HG03066 (cell line): Measurements from ENCODE around the gene DHRS1.

Experiments
- ATAC-seq: cut with Tn5 transposase; IDR thresholded peaks from one replicate; pipeline ENCODE4 v1.9.1; 2021; ENCODE audit warnings: low read depth; ENCODE audit not compliant: unreplicated experiment

Gene DHRS1

GRCh38 chr14:24286996-24287395, 12.6 kb downstream of the DHRS1 start:
- no peak for ATAC-seq

DNA sequence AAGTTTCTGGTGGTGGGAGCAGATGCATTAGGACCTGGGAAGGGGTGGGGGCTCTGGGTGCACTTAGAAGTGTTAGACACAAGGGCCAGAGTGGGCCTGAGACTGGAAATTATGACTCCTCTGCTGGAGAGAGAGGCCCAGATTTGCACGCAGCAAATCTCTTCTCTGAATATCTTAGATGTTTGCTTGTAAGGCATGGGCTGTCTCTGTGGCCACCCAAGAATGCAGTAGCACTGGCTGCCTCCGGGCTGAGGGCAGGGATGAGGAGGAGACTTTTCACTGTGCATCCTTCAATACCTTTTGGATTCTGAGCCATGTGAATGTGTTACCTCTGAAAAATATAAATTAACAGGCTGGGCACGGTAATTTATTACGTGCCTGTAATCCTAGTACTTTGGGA, 14.2 kb downstream of the DHRS1 start:
- no peak for ATAC-seq

GRCh38 chr14:24284501-24285035, 15.0 kb downstream of the DHRS1 start:
- no peak for ATAC-seq

- no peak for ATAC-seq
These were observed 15.7 kb downstream of the DHRS1 start for GRCh38 chr14:24283796-24284460.

- ATAC-seq, result no peak
These were observed 16.8 kb downstream of the DHRS1 start for GRCh38 chr14:24282736-24283135.

GRCh38 chr14:24281636-24282035, 17.9 kb downstream of the DHRS1 start:
- ATAC-seq, result no peak

DNA sequence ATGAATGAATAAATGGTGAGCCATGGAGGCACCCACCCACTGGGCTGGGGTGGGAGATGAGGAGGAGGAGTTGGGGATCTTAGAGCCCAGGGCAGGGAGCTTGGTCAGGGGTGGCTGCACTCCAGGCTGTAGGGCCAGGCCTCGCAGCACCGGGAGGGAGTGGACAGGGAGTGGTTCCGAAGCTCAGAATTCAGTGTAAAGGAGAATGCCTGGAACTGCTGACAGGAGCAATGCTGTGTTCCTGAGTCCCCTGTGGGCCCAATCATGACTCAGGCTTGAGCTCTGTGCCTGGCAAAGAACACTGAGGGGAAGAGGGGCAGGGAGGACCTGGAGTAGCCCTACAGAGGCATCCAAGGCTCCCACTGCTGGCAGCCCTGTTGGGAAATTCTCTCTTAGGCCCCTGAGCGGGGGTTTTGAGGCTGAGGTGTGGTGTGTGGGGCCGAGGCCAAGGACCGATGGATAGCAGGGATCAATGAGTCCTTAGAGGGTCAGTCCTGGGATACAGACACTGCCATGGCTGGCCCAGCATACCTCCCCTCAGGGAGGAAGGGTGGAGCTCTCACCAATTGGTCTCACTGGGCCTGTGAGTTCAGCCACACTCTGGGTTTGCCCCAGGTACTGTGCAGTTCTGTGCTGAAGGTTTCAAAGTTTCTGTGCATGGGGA, 18.7 kb downstream of the DHRS1 start:
- no peak for ATAC-seq

- ATAC-seq, result peak; percentile 56
These were observed 20.0 kb downstream of the DHRS1 start for GRCh38 chr14:24279301-24280186.

GRCh38 chr14:24278424-24278823, 21.2 kb downstream of the DHRS1 start:
- no peak for ATAC-seq

DNA sequence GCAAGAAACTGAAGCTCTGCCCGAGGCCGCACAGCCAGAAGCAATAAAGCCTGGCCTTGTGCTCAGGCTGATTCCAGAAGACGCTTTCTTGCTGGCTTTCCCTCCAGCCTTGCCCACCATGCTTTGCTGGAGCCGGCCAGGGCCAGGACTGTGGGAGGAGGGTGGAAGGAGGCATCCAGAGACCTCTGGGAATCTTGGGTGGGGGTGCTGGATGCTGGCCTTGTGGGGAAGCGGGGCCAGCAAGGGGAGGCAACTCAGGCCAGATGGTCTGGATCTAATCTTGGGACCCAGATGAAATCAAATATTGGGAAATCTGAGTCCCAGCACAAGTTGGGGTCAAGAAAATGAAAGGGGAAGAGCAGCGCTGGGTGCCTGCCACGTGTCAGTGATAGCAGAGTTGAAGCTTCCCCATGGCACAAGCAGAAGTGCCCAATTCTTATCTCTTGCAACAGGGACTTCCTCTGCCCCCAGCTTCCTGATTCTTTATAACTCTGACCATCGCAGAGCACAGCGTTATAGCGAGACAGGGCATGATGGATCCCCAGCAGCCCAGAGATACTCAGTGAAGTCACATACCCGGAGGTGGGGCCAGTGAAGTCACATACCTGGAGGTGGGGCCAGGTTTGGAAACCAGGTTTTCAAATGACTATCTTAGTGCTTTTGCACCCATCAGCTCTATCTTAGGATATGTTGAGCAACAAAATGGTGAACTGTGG, 21.8 kb downstream of the DHRS1 start:
- ATAC-seq, result no peak

GRCh38 chr14:24277071-24277470, 22.5 kb downstream of the DHRS1 start:
- ATAC-seq, result no peak

DNA sequence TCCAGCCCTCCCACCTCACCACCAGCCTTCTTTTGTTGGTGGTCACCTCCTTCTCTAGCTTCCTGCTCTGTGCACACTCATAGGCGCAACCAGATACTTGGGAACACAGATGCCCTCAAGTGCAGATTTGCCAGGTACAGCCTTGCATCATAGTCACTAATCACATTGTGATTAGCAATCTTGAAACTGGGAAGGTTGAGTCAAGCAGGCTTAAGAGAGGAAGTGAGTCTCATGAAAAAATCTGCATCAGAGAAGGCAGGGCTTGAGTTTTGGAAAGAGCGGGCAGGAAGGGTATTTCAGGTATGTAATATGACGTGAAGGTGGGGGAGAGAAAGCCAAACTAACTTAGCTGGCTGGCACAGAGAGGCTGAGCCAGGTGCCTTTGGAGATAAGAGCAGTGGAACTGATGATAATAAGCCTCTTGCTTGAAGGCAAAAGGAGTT, 25.5 kb downstream of the DHRS1 start:
- ATAC-seq, result no peak

GRCh38 chr14:24273422-24273998, 26.1 kb downstream of the DHRS1 start:
- no peak for ATAC-seq

DNA sequence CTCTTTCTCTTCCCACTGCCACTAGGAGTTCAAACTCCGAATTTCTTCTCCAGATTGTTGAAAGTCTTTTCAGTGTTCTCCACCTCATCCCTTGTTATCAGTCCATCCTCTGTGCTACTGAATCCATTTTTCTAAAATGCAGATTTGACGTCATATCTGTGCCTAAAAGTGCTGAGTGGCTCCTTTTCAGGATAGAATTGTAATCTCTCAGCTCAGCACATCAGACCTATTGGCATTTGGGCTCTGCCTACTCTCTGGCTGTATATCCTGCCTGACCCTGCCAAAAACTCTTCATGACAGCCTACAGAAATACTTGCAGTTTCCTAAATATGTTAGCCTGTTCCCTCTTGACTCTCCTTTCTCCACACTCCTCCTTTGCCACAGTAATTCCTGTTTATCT, 27.1 kb downstream of the DHRS1 start:
- ATAC-seq, result no peak

DNA sequence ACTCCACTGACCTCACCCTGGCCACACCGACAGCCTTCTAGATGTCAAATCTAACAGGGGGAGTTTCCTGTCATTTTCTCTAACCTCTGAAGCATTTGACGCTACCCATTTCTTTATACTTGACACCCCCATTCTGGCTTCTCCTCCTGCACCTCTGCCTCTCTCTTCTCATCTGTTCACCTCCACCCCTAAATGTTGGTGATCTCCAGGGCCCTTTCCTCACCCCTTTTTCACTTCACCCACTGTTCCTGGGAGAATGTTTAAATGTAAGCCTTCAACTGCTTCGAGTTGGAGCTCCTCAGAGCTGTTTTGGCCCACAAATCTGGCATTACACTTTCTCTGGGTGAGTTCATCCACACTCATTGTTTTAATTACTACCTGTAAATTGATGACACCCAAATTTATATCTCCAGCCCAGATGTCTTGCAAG, 27.7 kb downstream of the DHRS1 start:
- no peak for ATAC-seq

GRCh38 chr14:24271134-24271833, 28.3 kb downstream of the DHRS1 start, which contains the start of gene RABGGTA:
TSS of gene RABGGTA (minus strand) at chr14:24271597. CDS start at chr14:24271115, 482 bp downstream.
- ATAC-seq, result peak; percentile 87

DNA sequence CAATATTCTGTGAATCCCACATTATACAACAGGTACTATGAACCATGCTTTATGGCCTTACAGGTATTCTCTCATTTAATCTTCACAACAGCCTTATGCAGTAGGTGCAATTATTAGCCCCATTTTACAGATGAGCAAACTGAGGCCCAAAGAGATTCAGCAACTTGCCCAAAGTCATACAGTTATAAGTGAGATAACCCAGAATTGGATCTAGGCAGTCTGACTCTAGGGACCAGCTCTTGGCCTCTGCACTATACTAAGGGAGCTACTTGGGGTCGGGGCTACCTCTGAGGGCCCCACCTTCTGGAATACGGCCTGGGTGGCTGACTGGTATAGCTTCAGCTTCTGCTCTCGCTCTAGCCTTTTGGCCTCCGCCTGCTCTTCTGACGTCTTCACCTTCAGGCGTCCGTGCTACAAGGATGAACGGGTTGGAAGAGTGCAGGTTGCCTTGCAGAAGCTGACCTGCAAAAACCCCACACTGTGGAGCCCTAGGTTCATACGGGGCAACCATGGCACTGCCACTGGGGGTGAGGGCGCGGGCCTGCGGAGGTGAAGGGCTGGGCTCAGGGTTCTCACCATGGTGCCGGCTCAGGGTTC, 28.9 kb downstream of the DHRS1 start:
- no peak for ATAC-seq

GRCh38 chr14:24269910-24270536, 29.6 kb downstream of the DHRS1 start:
- ATAC-seq, result no peak
